ENCODE measurements around the gene RGL4.

DNA sequence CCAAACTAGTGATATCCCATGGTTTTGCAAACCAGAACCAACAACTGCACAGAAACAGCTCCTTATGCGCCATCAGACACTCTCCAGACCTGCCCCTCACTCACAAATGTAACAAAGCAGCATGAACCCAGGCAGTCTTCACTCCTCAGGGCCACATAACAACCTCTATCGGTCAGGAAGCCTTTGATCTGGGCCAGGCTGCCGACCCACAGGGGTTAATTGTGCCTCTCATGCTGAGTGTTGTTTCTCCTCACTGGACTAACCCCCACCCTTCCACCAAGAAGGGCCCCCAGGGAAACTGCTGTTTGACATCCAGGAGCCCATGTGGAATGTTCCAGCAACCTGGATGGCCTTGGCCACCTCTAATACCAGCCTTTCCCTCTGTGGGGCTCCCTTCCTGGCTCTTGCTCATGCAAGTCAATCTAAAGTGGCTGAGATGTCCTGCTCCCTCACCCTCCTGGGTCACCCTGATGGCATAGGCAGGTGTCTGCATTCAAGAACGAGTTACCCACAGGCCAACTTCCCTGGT lies 7.9 kb upstream of the RGL4 start:
- TF ChIP-seq, protein P1, sequence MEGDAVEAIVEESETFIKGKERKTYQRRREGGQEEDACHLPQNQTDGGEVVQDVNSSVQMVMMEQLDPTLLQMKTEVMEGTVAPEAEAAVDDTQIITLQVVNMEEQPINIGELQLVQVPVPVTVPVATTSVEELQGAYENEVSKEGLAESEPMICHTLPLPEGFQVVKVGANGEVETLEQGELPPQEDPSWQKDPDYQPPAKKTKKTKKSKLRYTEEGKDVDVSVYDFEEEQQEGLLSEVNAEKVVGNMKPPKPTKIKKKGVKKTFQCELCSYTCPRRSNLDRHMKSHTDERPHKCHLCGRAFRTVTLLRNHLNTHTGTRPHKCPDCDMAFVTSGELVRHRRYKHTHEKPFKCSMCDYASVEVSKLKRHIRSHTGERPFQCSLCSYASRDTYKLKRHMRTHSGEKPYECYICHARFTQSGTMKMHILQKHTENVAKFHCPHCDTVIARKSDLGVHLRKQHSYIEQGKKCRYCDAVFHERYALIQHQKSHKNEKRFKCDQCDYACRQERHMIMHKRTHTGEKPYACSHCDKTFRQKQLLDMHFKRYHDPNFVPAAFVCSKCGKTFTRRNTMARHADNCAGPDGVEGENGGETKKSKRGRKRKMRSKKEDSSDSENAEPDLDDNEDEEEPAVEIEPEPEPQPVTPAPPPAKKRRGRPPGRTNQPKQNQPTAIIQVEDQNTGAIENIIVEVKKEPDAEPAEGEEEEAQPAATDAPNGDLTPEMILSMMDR (conservative IDR thresholded peaks at IDR 0.05; ENCODE audit: low read length), result no peak
- TF ChIP-seq EZH2phosphoT487 (IDR thresholded peaks at IDR 0.05; ENCODE audit: borderline replicate concordance, low read depth, low read length), result no peak
